Activated T-cell treated with anti-CD3 and anti-CD28 coated beads, Interleukin-2, amount 50 U/mL, for 1 hour (primary cell): Measurements from ENCODE around the gene UST.
"Not testable (repeated sequence)": the region's sequence is repeated elsewhere in the genome, so short reads cannot be mapped to it uniquely, and the experiment has no call there.

ENCODE experiments used
- DNase-seq: peaks from one replicate; pipeline ENCODE4 v3.0.0-alpha.2; 2020

The UST gene

DNA sequence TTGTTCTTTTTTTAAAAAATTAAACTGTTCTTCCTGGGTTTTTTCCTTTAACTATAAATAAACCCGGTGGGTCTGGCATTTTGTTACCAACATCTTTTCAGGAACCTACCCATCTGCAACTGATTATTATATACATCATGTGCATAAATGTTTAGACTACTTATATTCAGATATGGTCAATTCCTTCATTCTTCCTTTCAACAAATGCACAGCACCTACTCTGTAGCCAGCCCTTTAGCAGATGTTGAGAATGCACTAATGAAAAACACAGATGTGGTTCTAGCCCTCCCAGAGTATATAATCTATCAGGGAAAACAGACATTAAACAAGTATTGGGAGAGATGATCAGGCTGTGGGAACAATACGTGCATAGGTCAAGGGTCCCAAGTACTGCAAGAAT is 237.1 kb downstream of the UST start:
- DNase-seq = no peak

DNA sequence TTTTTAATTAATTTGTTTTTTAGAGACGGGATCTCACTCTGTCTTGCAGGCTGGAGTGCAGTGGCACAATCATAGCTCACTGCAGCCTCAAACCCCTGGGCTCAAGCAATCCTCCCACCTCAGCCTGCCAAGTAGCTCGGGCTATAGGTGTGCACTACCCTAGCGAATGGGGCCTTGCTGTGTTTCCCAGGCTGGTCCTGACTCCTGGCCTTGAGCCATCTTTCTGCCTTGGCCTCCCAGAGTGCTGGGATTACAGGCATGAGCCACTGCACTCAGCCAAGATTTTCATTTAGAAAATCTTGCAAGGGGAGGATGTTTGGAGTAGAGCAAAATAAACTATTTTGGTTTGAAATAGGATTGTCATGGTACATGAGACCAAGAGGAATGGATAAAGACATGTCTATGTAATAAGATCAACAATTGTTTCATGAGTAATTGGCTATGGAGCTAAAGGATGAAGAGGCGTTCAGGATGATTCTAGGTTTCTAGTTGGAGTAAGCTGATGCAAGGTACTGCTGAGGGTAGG is 237.8 kb downstream of the UST start:
- DNase-seq = no peak

DNA sequence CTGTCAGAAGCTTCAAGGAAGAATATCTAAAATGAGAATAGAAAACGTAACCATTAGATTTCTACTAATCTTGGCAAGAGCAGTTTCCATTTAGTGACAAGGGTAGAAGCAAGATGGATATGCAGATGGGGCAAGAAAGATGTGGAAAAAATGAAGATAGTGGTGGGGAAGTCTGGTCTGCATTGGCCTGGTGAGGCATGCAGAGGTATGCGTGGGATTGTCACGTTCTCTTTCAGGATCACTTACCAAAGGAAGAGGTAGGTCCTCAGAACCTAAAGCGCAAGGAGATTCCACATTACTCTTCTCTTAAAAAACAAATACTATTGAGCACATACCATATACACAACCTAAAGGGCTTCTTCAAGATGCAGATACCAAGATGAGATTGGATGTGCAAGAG is 238.7 kb downstream of the UST start:
- no peak for DNase-seq

DNA sequence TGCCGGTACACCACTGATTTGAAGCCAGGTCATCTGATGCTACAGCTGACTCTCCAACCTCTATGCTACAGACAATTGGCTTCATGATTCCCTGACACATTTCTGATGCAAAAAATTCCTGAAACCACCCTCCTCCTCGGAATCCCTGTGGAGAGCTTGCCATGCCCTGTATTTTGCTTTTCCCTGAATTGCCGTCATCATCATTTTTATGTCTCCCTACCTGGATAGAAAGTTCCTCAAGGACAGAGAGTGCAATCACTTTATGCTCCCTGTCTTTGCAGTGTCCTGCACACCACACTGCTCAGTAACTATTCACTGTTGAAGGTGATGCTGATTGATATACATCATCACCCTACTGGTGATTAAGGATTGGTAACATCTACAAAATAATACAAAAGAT is 239.8 kb downstream of the UST start:
- no peak for DNase-seq

DNA sequence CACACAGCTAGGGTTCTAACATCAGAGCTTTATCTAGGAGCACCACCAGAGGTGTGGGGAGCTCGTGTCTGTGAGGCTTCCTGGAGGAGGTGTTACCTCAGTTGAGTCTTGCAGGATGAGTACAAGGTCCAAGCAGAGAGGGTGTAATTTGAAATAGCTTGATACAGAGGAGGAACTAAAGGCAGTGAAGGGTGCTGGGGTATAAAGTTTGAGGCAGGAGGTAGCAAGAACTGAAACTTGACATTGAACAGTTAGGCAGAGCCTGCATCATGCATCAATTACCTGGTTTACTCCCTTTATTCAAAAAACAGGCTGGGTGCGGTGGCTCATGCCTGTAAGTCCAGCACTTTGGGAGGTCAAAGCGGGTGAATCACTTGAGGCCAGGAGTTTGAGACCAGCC is 241.2 kb downstream of the UST start:
- DNase-seq = no peak

DNA sequence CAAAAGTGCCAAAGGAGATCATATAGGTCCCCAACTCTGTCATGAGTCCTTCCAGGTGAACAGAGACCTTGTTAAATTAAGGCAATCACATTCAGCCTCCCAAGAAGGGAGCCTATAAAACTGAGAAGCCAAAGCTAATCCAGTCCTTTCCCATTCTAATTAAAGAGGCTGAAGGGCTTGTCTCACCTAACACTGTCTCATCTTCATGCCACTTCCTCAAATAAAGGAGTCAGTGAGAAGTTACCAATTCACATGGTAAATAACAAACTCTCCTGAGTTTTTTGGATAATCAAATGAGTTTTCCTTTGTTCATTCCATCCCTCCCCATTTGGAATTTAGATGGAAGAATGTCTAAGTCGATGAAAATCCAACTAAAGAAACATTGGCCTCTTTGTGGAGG is 242.8 kb downstream of the UST start:
- no peak for DNase-seq

DNA sequence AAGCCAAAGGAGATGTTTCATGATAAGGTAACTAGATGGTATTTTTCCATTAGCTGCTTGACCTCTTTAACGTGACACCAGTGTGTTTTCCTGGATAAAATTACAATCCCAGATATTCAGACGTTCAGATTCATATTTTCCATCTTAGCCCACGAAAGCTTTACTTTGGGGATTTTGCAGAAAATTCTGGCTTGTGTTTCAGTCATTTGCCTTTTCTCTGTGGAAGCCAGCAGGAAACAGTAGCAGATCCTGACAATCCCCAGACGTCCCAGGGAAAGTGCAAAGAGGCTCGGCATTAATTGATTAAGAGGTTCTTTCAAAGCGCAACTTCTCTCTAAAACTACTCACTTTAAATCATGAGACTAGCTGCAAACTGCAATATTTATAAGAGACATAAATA is 243.6 kb downstream of the UST start:
- no peak for DNase-seq

- DNase-seq = no peak
Observed at GRCh38 chr6:148996815-148997214, 250.0 kb downstream of the UST start.

DNA sequence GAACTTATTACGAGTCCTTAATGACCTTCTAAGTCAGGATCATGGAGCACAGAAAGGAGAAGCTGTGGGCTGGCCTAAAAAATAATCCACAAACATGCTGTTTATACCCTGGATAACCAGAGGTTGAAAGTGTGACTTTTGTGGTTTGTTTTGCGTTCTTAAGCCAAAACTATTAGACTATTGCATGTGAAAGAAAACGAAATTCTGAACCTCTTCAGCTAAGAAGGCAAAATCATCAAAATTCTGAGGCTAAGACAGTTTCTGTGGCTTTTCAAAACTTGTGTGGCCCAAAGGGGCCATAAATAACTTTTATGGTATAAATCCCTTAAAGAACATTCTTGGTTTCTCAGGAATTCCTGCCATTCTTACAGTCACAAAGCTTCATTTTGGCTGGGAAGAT is 251.0 kb downstream of the UST start:
- DNase-seq = no peak

DNA sequence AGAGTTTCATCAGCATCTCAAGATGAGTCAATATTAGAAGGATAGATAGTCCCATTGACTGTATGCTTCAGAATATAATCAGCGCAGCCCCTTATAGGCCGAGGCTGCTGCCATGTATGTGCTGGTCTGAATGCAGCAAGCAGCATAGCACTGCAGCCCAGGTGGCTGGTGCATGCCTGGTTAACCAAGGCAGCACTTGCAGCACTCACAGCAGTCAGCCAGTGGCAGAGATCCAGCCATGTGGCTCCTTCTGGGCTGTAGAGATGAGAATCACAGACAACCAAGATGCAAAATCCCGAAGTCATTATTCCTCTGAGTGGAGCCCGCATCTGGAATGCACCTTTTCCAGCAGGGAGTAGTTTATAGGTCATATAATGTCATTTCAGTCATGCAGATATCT is 251.9 kb downstream of the UST start:
- no peak for DNase-seq

DNA sequence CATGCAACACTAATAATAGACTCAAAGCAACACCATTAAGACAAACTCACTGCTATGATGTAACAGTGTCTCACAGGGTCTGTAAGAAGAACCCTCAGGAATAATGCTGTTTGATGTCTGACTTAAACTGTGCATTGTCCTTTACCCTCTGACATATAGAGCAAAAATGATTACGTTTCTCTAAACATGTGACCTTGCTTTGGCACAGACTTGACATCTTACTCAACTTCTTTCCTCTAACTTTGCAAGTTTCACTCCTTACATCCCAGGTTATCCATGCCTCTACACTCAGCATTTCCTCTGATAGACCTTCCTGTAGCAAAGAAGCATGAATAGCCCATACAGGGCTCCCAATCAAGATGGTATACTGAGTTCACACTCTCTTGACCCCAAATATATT is 252.7 kb downstream of the UST start:
- no peak for DNase-seq

GRCh38 chr6:148999929-149000468 is 253.2 kb downstream of the UST start:
- DNase-seq = no peak

GRCh38 chr6:149001422-149001821 is 254.6 kb downstream of the UST start:
- no peak for DNase-seq

- DNase-seq = no peak
Observed at GRCh38 chr6:149003560-149003959, 256.7 kb downstream of the UST start.

DNA sequence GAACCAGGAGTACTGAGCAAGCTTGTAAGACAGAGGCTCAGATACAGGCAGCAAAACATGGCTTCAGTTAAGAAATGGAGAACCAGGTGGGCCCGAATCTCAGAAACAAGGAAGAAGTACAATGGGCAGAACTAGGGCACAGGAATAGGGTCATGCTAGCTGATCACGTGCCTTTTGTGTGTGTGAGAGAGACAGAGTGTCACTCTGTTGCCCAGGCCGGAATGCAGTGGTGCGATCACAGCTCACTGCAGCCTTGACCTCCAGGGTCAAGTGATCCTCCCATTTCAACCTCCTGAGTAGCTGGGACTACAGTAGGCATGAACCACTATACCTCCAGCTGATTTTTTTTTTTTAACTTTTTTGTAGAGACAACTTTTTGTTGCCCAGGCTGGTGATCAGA is 257.8 kb downstream of the UST start:
- DNase-seq = no peak

DNA sequence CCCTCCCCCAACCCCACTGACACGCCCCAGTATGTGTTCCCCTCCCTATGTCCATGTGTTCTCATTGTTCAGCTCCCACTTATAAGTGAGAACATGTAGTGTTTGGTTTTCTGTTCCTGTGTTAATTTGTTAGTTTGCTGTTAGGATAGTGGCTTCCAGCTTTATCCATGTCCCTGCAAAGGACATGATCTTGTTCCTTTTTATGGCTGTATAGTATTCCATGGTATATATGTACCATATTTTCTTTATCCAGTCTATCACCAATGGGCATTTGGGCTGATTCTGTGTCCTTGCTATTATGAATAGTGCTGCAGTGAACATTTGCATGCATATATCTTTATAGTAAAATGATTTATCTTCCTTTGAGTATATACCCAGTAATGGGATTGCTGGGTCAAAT is 259.4 kb downstream of the UST start:
- not testable (repeated sequence) for DNase-seq

DNA sequence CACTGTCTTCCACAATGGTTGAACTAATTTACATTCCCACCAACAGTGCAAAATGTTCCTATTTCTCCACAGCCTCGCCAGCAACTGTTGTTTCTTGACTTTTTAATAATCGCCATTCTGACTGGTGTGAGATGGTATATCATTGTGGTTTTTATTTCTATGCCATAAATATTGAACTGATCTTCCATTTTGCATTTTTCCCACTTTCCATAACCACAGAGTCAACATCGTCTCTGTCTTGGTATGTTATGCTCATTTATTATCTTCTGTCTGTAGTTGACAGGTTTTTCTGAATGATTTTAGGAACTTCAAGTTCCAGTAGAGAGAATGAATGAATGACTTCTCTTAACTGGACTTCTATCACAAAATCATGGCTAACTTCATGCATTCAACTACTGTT is 259.8 kb downstream of the UST start:
- DNase-seq = no peak

- DNase-seq = no peak
Observed at GRCh38 chr6:149007846-149008245, 261.0 kb downstream of the UST start.

DNA sequence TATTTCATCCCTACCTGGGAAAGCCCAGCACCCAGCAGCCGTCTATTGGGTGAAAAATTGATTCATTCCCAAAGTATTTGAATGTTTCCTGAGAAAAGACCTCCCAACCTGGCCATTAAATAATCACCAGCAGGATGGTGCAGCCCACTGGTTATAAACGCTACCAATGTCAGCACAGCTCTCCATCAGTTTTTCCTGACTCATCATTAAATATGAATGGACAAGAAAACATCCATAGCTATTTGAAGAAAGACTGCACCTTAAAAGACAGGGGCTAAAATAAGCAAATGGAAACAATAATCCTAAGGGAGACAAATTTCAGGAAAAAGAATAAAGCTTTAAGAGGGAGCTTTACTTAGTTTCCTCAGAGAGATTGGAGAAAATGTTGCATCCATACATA is 261.9 kb downstream of the UST start:
- no peak for DNase-seq

DNA sequence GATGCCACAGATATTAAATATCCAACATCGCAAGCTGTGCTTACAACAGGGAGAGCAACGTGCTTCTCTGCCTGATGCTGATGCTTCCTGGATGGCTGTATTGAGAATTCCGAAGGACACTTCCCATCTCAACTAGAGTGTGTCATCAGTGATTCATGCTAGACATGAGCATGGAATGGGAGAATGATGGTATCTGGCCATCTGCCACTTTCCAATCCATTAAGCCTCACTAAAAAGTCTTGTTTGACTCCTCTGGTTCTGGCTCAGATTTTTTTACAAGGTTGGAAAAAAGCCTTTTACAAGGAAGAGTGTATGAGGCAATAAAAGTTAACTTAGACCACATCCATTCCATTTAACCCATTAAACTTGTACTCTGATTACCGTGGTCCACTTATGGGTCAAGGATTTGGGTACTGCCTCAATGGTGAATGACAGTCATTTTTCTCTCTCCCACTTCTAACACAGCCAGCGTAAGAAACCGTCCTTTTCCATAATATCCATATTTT is 265.3 kb downstream of the UST start:
- DNase-seq = no peak

DNA sequence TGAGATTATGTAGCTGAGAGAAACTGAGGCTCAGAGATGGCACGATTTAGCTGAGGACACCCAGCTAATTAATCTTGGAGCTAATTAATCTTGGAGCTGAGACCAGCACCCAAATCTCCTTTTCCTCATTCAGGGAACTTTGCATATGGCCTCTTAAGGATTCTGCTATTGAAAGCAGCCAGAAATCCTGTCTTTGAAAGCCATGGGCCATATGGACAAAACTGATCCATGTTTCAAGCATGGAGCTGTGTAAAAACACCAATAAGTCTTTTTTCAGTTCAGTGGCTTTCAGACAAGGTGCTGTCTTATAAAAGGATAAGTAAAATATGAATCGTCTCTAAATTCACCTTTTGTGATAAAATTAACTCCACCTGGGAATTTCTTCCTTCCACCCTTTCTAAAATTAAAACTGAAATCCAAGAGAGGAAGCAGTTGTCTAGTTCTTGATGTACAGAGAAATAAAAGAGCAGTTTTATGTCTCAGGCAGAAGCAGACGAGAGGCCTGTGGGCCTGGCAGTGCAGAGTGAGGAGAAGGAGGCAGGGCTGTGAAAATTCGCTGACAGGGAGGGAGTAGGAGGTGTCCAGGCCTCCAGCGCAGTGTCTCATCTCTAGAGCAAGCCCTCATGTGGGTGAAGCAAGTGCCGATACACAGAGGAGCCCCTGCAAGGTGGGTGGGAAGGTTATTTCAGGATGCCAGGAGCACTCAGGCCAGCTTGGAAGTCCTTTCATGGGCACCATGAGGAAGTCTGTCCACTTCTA is 266.9 kb downstream of the UST start:
- no peak for DNase-seq

DNA sequence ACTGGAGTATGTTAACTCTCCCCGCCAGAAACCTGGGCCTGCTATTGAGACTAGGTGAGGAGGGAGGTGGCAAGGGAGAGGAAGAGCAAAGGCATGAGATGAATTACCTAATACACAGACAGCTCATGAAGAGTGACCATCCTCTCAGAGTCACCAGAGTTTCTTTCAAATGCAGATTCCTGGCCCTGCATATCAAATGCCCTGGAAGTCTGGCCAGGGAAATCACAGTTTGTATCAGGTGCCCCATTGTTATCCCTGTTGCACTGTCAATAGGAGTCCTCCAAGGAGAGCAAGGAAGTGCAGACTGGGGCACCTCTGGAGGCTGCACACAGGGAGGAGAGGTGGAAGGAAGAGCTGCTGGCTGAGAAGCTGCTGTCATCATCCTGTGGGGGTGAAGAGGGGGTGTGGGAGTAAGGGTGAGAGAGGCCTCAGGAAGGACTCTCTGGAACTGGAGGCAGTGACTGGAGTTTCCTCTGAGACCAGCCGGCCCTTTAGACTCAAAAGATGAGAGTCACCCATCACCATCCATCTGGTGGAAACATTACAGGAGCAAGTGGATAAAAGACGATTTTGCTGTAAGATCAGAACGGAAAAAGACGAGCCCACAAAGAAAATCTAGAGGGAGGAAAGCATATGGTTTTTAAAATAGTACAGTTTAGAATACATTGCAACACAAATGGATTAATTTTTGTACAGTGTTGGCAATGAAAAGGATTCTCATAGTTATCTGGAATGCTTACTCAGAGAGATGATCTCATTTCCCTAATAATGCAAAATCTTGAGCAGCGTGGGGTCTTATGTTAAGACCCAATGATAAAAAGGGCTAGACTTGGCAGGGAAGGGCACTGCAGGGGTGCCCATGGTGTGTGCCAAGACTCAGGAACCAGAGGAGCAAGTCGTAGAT is 268.1 kb downstream of the UST start:
- DNase-seq = no peak
